Activated T-cell treated with anti-CD3 and anti-CD28 coated beads, Interleukin-2, amount 50 U/mL, for 4 hours (primary cell): ENCODE measurements around the gene SH3RF3. TPM values are rescaled to one million over a fixed set of nuclear protein-coding genes. Genes with fewer than 3 reads are reported as not detected.
"Not testable (repeated sequence)": the region's sequence is repeated elsewhere in the genome, so short reads cannot be mapped to it uniquely, and the experiment has no call there.

Experiments
- ATAC-seq, 2 donors: fragments of 200-7000 bp; cut with Tn5 transposase; one replicate each; pipeline ENCODE4 v1.10.0; 2021
- DNase-seq: peaks from one replicate; pipeline ENCODE4 v3.0.0-alpha.2; 2020
- H3K27me3 Mint-ChIP-seq: one replicate; pipeline ENCODE4 v1.8.0; 2021; ENCODE audit warnings: low read depth, mixed read lengths
- H3K36me3 Mint-ChIP-seq: one replicate; pipeline ENCODE4 v1.8.0; 2022; ENCODE audit warnings: mixed read lengths; ENCODE audit not compliant: insufficient read depth
- H3K4me1 Mint-ChIP-seq: one replicate; pipeline ENCODE4 v1.8.0; 2021; ENCODE audit warnings: low read depth, mixed read lengths
- H3K4me3 Mint-ChIP-seq: one replicate; pipeline ENCODE4 v1.8.0; 2021; ENCODE audit warnings: mild to moderate bottlenecking, moderate library complexity, mixed read lengths
- H3K9me3 Mint-ChIP-seq: one replicate; pipeline ENCODE4 v1.8.0; 2021; ENCODE audit warnings: mixed read lengths
- total RNA-seq, 3 donors: library from RNA; stranded (reverse); gene quantifications; one replicate each; pipeline ENCODE4 v1.2.1, GENCODE V29; 2021

The SH3RF3 gene
- total RNA-seq, 3 donors from 2014 or later = 0.33 to 0.98 (median 0.89) TPM

GRCh38 chr2:109533823-109534222 is 404.8 kb downstream of the SH3RF3 start:
- Mint-ChIP-seq H3K9me3 (no peaks in the 10 kb centered on the region), H3K36me3 (no peaks in the 10 kb centered on the region), H3K27me3 (peaks cover 18% of the 10 kb centered on the region), H3K4me3 (no peak overlapping the region), H3K4me1 (no peaks in the 10 kb centered on the region)
- DNase-seq (no peak), ATAC-seq (no peak)

- H3K27me3 Mint-ChIP-seq = peaks cover 20% of the 10 kb centered on the region
- no peaks in the 10 kb centered on the region for H3K4me1 Mint-ChIP-seq
- ATAC-seq (no peak), DNase-seq (no peak)
- H3K4me3 Mint-ChIP-seq = no peak overlapping the region
- H3K9me3 Mint-ChIP-seq = no peaks in the 10 kb centered on the region
- H3K36me3 Mint-ChIP-seq = no peaks in the 10 kb centered on the region
Observed at GRCh38 chr2:109535217-109535946, 406.4 kb downstream of the SH3RF3 start.

- not testable (repeated sequence) for H3K4me1 Mint-ChIP-seq, H3K4me3 Mint-ChIP-seq, DNase-seq, H3K9me3 Mint-ChIP-seq, ATAC-seq, H3K36me3 Mint-ChIP-seq
- peaks cover 19% of the 10 kb centered on the region for H3K27me3 Mint-ChIP-seq
Observed at GRCh38 chr2:109536556-109536955, 407.6 kb downstream of the SH3RF3 start.

GRCh38 chr2:109537565-109538222 is 408.7 kb downstream of the SH3RF3 start:
- ATAC-seq (no peak), DNase-seq (no peak)
- Mint-ChIP-seq H3K4me3 (no peak overlapping the region), H3K36me3 (no peaks in the 10 kb centered on the region), H3K4me1 (no peaks in the 10 kb centered on the region), H3K9me3 (no peaks in the 10 kb centered on the region), H3K27me3 (peaks cover 15% of the 10 kb centered on the region)

- no peaks in the 10 kb centered on the region for H3K36me3 Mint-ChIP-seq
- no peak for DNase-seq
- no peak overlapping the region for H3K4me3 Mint-ChIP-seq
Observed at GRCh38 chr2:109538546-109538945, 409.5 kb downstream of the SH3RF3 start.

GRCh38 chr2:109542384-109542783 is 413.4 kb downstream of the SH3RF3 start:
- Mint-ChIP-seq H3K9me3 (no peaks in the 10 kb centered on the region), H3K4me3 (no peak overlapping the region), H3K4me1 (no peaks in the 10 kb centered on the region), H3K27me3 (peaks cover 10% of the 10 kb centered on the region), H3K36me3 (no peaks in the 10 kb centered on the region)
- ATAC-seq (no peak), DNase-seq (no peak)

More at GRCh38 chr2:109538546-109538945, 409.5 kb downstream of the SH3RF3 start:
- Mint-ChIP-seq H3K27me3 (peaks cover 13% of the 10 kb centered on the region), H3K4me1 (no peaks in the 10 kb centered on the region), H3K9me3 (no peaks in the 10 kb centered on the region)
- no peak for ATAC-seq

GRCh38 chr2:109545828-109546713 is 417.1 kb downstream of the SH3RF3 start:
- DNase-seq = peak; percentile 46
- H3K27me3 Mint-ChIP-seq = peaks cover 2% of the 10 kb centered on the region
- H3K4me1 Mint-ChIP-seq = no peaks in the 10 kb centered on the region
- H3K4me3 Mint-ChIP-seq = no peak overlapping the region
- peak; percentile 85 to 87 for ATAC-seq
- no peaks in the 10 kb centered on the region for H3K9me3 Mint-ChIP-seq
- no peaks in the 10 kb centered on the region for H3K36me3 Mint-ChIP-seq

- Mint-ChIP-seq H3K27me3 (peaks cover 2% of the 10 kb centered on the region), H3K4me1 (no peaks in the 10 kb centered on the region), H3K4me3 (no peak overlapping the region), H3K9me3 (no peaks in the 10 kb centered on the region), H3K36me3 (no peaks in the 10 kb centered on the region)
- ATAC-seq = no peak
- DNase-seq = no peak
Observed at GRCh38 chr2:109547280-109547679, 418.3 kb downstream of the SH3RF3 start.

GRCh38 chr2:109549016-109549590 is 420.1 kb downstream of the SH3RF3 start:
- no peaks in the 10 kb centered on the region for H3K4me1 Mint-ChIP-seq
- DNase-seq (no peak), ATAC-seq (no peak)
- no peak overlapping the region for H3K4me3 Mint-ChIP-seq
- no peaks in the 10 kb centered on the region for H3K36me3 Mint-ChIP-seq
- H3K9me3 Mint-ChIP-seq = no peaks in the 10 kb centered on the region
- peaks cover 2% of the 10 kb centered on the region for H3K27me3 Mint-ChIP-seq

Other genes starting within 250 kb of the SH3RF3 start
- under 1 TPM in 2 of 3 donors, not detected in 1; 0.05 to 0.13 TPM for gene EDAR, start 140.0 kb upstream of the SH3RF3 start, total RNA-seq